Activated gamma-delta T cell treated with Interleukin-2 at 50 U/mL for 16 hours (primary cell): ENCODE measurements around the gene ADNP2.

Experiments used
- DNase-seq: peaks from one replicate; pipeline ENCODE4 v3.0.0-alpha.2; 2020

The ADNP2 gene

DNA sequence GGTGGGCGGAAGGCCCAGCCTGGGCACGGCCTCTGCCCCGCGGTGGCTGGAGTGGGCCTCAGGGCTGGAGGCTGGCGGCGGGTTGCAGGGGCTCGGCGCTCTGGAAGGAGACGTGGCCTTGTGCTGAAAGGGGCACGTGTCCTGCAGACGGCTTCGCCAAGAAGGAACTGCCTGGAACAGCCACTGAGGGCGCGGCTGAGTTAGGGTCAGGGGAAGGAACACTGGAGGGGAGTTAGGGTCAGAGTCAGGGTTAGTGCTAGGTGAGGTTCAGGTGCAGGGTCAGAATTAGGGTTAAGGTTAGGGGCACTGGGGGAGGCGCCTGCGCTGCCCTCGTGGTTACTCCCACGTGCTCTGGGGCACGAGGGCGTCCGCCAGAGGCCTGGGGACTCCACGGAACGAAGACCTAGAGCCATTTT is 933 bp upstream of the ADNP2 start:
- DNase-seq: no peak

DNA sequence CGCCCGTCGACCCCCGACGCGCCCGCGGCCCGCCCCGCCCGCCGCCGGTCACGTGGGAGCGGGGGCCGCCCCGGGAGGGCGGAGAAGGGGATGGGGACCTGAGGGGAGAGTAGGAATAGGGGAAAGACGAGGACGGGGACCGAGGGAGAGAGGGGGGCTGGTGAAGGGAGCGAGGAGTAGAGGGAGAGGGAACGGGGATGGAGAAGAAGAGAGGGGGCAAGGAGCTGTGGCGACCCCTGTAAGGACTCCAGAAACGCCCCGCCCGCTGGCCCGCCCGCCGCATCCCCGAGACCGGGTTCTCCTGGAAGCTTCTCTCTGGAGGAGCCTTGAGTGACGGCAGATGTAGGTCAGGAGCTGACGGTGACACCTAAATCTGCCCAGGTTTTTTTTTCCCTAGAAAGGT is 615 bp downstream of the ADNP2 start:
- peak; percentile 11 for DNase-seq

DNA sequence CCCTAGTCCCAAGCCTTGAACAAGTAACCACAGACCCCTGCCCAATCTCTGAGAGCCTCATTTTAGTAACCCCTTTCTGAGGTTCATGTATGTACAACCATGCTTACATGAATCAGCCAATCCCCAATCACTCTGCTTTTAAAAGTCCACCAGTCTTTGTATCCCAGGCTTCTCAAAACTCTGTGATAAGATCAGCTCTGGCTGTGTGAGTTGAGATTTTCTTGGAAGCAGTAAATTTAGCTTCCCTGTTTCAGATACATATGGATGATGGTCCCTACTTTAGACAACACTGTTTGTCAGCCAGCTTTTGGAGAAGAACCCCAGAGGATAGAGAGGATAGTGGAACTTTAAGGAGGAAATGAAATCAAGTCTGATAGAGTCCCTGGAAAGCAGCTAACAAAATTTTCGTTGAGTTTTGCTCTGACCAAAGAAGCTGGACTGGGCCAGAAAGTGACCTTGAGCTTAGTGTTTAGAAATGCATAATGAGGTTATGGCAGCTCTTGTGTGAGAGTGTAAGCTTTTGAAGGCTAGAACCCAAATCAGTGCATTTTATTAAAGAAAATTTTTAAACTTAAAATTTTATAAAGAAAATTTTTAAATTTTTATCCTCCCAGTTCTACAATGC is 3.7 kb downstream of the ADNP2 start:
- DNase-seq: no peak

DNA sequence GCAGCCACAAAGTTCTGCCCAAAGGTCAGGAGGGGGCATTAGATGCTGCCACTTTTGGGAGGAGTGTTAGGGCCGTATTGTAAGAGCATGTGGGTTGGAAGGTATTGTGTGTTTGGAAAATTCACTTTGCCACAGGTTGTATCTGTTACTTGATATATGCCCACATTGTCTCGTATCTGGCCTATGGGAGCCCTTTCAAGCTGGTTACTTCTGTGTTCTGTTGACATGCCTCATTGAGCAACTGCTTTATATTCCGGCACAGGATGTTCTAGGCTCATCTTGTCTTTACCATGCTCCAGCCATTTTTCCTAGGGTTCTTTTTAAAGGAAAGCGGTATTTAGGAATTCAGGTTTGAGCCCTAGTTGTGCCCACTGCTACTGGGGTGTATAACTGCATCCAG is 6.0 kb downstream of the ADNP2 start:
- DNase-seq: no peak

DNA sequence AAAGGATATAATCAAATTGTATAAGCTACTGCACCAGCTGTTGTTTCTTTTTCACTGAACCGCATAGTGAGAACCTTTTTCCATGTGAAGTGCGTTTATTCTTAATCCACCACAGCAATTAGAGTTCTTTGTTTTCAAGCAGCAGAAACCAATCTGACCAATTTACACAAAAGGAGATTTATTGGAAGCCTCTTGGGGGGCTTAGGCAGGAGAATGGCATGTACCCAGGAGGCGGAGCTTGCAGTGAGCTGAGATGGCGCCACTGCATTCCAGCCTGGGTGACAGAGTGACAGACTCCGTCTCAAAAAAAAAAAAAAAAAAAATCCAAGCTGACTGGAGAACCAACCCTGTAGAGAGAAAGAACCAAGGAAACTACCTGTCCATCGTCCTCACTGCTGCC is 10.0 kb downstream of the ADNP2 start:
- no peak for DNase-seq

DNA sequence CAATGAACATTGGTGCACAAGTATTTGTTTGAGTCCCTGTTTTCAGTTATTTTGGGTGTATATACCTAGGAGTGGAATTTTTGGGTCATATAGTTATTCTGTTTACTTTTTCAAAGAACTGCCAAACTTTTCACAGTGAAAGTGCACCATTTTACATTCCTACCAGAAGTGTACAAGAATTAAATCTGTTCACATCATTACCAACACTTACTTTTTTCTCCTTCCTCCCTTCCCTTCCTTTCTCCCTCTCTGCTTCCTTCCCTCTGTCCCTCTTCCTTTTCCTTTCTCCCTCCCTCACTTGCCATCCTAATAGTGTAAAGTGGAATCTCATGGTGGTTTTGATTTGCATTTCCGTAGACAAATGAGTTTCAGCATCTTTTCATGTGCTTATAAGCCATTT is 11.9 kb downstream of the ADNP2 start:
- DNase-seq: no peak

DNA sequence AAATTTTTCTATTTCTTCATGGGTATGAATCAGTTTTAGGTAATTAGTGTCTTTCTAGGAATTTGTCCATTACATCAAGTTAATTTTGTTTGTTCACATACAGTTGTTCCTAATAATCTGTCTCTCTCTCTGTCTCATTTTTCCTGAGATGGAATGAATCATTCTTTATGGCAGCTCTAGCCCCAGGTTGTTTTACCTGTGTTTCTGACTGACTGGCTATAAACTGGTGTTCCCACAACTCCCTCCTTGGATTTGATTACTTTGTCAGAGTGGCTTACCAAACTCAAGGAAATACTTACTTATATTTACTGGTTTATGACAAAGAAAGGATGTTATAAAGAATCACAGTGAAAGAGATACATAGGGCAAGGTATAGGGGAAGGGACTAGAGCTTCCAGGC is 15.1 kb downstream of the ADNP2 start:
- DNase-seq: no peak

DNA sequence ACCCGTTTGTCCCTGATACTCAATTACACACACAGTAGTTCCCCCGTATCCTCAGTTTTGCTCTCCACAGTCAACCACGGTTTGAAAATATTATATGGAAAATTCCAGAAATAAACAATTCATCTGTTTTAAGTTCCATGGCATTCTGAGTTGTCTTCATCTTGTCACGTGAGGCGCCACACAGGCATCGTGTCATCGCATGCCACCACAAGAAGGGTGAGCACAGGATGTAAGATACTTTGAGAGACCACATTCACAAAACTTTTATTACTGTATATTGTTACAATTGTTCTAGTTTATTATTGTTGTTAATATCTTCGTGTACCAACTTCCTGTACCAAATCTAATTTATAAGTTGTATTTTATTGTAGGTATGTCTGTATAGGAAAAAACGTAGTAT is 17.7 kb downstream of the ADNP2 start:
- DNase-seq: peak; percentile 28

DNA sequence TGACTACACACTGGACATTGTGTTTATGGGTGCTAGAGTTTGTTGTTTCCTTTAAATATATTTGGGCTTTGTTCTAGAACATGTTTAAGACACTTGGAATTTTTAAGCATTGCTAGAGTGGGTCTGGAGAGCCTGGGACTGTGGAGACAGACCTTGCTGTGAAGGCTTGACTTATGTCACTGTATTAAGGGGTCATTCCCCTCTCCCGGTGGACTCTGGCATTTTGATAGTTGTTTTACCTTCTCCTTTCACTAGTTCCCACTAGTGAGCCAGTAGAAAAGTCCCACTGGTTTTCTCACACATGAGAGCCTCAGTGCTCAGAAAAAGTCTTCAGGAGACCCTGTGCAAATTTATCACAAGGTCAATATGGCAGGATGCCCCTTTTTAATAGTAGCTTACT is 18.6 kb downstream of the ADNP2 start:
- DNase-seq: no peak

DNA sequence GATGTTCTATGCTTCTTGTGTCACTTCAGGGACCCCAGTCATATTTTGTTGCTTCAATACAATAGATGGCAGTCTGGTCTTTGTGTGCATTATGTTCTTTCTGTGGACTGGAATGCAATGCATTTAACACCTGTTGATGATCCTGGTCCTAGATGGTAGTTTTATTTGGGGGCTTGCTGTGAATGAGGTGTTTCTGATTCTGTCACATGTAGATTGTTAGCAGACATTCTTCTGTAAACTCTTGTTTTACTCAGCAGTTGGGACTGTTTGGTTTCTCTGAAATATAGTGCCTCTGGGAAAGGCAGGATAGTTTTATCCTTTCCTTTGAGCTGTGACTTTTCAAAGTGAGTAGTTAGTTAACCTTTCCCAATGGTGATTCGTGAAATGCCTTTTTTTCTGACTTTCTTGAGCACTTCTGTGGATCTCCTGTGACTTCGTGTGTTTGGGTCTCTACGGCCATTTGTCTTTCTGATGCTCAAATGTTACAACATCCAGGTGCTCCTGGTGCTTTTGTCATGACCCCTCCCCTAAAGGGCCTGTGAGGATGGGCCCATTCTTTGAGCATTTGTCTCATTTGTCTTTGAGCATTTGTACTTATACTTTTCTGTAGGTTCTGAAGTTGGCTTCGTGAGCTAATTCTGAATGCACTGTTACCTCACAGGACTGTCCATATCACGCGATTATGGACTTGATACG is 20.8 kb downstream of the ADNP2 start:
- DNase-seq: no peak

DNA sequence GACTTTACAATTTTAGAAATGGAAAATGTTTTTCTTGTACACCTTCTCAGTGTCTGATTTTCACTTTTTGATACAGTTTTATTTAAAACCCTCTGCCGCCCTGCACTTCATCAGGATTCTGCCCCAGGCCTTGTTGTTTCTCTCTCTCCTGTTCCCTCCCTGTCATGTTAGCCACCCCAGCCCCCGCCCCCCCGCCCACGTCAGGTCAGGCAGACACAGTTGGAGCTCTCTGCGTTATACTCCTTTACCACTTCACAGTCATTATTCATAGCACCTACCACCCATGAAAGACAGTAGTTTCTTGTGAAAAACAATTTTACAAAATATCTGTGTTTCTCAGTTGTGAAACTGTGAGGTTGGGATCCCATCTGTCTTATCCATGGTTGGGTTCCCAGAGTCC is 21.5 kb downstream of the ADNP2 start:
- DNase-seq: no peak

DNA sequence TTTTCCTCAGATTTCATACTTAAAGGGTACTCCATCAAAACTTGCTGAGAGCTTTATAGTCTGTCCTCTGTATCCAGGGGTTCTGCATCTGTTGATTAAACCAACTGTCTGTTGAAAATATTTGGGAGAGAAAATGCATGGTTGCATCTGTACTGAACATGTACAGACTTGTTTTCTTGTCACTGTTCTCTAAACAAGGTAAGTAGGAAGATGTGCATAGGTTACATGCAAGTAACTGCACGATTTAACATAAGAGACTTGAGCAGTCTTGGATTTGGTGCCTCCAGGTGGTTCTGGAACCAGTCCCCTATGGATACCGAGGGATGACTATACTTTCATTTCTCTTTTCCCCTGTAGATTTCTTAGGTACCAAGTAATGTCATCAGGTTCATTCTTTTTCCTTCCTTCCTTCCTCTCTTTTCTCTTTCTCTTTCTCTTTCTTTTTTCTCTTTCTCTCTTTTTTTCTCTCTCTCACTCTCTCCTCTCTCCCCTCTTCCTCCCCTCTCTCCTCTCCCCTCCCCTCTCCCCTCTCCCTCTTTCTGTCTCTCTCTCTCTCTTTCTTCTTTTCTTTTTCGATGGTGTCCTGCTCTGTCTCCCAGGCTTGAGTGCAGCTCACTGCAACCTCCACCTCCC is 23.2 kb downstream of the ADNP2 start:
- no peak for DNase-seq

DNA sequence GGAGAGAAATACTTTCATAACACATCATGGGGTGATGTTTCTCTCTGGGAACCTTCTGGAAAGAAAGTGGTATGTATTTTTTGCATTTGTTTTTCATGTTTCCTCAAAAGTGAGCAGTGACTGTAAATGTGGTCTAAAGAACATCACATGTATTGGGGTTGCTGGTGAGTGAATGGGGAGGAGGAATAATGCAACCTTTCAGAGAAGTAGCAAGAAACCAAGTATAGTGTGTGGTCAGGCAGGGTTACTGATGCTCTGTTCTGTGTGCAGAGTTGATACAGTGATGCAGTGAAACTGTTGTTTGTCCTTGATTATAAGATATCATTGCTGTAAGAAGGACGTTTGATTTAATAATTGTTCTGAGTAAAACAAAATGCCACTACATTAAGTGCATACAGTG is 24.1 kb downstream of the ADNP2 start:
- no peak for DNase-seq

DNA sequence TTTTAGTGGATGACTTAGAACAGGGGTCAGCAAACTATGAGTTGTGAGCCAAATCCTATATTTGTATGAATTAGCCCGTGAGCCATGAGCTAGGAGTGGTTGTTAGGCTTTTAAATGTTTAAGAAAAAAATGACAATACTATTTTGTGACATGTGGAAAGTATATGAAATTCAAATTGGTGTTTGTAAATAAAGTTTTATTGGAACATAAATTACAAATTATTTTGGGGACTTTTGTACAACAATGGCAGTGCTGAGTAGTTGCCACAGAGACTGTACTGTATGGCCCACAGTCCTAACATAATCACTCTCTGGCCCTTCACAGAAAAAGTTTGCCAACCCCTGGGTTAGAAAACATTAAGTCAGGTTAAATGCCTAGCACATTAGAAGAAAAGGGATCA is 26.1 kb downstream of the ADNP2 start:
- no peak for DNase-seq

DNA sequence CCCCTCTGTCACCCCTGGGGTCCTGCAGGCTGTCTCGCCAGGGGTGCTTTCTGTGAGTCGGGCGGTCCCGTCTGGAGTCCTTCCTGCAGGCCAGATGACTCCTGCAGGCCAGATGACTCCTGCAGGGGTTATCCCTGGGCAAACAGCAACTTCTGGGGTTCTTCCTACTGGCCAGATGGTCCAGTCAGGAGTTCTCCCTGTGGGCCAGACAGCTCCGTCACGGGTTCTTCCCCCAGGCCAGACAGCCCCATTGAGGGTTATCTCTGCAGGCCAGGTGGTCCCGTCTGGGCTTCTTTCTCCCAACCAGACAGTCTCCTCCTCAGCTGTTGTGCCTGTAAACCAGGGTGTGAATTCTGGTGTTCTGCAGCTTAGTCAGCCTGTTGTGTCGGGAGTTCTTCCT is 27.6 kb downstream of the ADNP2 start:
- DNase-seq: no peak

DNA sequence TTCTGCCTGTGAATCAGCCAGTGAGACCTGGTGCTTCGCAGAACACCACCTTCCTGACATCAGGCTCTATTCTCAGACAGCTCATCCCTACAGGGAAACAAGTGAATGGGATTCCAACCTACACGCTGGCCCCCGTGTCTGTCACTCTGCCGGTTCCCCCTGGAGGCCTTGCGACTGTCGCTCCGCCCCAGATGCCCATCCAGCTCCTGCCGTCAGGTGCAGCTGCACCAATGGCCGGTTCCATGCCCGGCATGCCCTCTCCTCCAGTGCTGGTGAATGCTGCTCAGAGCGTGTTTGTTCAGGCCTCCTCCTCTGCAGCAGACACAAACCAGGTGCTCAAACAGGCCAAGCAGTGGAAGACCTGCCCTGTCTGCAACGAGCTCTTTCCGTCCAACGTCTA is 28.1 kb downstream of the ADNP2 start:
- DNase-seq: no peak

DNA sequence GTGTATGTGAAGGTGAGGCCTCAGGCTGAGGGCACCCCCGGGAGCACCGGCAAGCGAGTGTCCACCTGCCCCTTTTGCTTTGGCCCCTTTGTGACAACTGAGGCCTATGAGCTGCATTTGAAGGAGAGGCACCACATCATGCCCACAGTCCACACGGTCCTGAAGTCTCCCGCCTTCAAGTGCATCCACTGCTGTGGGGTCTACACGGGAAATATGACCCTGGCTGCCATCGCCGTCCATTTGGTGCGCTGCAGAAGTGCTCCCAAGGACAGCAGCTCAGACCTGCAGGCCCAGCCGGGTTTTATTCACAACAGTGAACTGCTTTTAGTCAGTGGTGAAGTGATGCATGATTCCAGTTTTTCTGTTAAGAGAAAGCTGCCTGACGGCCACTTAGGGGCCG is 28.9 kb downstream of the ADNP2 start:
- no peak for DNase-seq

DNA sequence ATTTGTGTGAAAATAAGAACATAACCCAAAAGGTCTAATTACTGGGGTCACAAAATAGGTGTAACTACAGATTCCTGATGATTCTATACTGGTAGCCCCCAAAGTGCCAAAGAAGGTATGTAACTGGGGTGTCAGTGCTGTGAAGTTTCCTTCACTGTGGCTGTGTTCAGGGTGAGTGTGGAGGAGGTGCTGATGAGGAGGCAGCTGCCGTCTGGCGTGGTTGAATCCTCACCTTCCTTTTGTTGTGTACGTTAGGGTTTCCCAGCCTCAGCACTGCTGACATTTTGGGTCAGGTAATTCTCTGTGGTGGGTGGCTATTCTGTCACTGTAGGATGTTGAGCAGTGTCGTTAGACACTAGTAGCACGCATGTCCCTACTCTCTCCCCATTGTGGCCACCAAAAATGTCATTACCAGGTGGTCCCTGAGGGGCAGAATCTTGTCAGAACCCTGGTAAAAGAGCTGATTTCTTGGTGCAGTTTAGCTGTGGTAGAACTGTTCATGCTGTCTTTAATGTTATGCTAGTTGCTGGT is 31.5 kb downstream of the ADNP2 start:
- no peak for DNase-seq

DNA sequence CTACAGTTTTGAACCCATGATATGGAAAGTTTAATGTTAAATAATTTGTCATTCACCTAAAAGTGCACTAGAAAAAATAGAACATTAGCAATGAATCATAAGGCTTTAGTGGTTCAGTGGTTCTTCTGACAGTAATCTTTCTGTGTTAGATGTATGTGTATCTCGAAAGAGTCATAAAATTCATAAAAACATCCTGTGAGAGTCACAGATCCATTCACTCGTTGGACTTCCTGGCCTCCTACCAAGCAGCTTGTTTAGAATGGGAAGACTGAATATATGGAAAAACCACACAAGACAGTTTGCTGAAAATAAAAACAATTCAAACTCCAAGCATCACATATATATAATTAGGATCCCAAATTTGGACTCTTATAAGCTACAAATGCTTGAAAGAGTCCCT is 34.8 kb downstream of the ADNP2 start:
- no peak for DNase-seq

DNA sequence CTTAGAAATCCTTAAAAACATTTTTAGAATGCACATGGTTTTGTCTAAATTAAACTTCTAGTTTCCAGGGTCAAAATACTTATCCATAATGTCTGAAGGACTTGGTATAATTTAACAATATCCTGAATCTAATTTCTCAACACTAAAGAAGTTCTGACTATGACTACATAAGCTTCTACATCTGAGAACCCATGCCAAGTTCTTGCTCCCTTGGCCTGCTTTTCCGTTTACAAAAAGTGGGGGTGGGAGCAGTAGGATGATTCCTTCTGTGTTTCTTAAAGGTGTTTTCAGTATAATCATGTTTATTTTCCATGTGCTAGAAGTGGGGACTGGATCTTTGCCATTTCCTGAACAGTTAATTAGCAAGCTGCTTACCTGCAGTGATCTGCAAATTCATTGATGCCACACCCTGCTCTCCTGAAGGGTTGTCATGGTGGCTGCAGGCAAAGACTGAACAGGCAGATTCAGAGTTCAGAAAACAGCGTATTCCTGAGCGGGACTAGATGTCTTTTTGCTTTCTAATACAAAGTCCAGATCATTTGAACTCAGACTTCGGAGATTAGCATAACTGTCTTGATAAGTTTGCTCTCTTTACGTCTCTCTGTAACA is 36.2 kb downstream of the ADNP2 start:
- DNase-seq: no peak

DNA sequence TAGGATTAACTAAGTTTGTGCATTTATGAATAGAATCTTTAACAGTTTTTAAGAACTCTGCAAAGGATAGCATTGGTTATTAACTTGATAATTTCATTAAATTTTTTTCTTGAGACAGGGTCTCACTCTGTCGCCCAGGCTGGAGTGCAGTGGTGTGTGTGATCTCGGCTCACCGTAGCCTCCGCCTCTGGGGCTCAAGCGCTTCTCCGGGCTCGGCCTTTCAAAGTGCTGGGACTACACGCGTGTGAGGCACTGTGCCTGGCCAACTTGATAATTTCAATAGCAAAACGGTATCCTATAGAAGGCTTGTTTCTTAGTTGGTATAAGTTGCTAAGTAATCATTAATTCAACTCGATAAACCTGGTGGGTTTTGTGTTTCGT is 38.0 kb downstream of the ADNP2 start:
- DNase-seq: no peak

DNA sequence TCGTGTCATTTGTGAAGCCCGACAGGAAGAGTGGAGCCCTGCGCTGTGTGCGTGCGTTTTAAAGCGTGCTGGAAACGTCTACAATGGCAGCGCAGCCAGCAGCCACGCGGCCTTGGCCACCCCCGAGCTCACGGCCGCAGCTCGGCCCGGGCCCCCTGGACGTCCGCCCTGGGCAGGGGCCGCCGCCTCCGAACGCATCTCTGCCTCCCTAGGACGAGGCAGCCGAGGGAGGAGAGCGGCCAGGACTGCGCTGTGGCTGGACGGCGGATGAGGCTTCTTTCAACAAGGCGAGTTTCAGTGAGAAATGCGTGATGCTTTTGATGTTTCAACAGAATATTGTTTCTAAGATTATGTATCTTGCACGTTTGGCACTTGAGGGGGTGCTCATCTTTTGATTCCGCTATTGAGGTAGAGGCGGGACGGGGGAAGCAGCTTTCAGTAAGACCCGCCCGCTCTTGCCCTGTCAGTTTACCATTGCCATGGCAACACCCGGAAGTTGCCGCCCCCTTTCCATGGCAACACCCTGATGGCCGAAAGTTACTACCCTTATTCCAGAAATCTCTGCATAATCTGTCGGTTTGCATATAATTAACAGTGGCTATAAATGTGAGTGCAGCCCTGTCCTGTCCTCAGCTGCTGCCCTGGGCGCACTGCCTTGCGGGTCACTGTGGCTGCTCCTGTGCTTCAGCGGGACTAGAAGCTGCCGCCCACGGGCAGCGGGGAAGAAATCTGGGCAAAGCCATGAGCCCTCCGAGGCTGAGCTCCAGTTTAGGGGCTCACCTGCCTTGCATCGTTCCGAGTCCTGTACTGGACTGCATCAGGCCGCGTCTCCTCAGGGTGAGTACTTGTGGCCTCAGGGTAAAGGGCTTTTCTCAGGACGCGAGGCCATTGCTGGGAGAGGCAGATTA is 38.6 kb downstream of the ADNP2 start:
- DNase-seq: peak; percentile 68
